Stimulated activated CD4-positive, alpha-beta T cell treated with anti-CD3 and anti-CD28 coated beads, Interleukin-1b, Interleukin-23, amount 100 ng/mL, for 4 hours (primary cell): Measurements from ENCODE around the gene BAHD1.
"Not testable (repeated sequence)": the region's sequence is repeated elsewhere in the genome, so short reads cannot be mapped to it uniquely, and the experiment has no call there.

Source experiments
- DNase-seq, 2 donors: peaks; one replicate each; pipeline ENCODE4 v3.0.0-alpha.2; 2020; ENCODE audit warnings: low read depth in 2 of 2

BAHD1 gene

GRCh38 chr15:40445421-40445922 is 4.7 kb downstream of the BAHD1 start:
- no peak for DNase-seq

- DNase-seq = no peak
These were observed 5.4 kb downstream of the BAHD1 start for GRCh38 chr15:40446144-40446543.

- DNase-seq = no peak
These were observed 7.6 kb downstream of the BAHD1 start for GRCh38 chr15:40448354-40448753.

GRCh38 chr15:40449275-40449674 is 8.5 kb downstream of the BAHD1 start:
- DNase-seq = no peak

GRCh38 chr15:40450047-40450446 is 9.3 kb downstream of the BAHD1 start:
- DNase-seq = no peak

- no peak for DNase-seq
These were observed 10.9 kb downstream of the BAHD1 start for GRCh38 chr15:40451527-40452158.

- no peak for DNase-seq
These were observed 11.7 kb downstream of the BAHD1 start for GRCh38 chr15:40452296-40453090.

GRCh38 chr15:40453941-40454340 is 13.2 kb downstream of the BAHD1 start:
- not testable (repeated sequence) for DNase-seq

- no peak for DNase-seq
These were observed 14.2 kb downstream of the BAHD1 start for GRCh38 chr15:40454904-40455391.

GRCh38 chr15:40456299-40456712 is 15.6 kb downstream of the BAHD1 start:
- DNase-seq = no peak

- DNase-seq = no peak
These were observed 16.0 kb downstream of the BAHD1 start for GRCh38 chr15:40456738-40457137.

GRCh38 chr15:40458495-40459371 is 18.0 kb downstream of the BAHD1 start:
- no peak for DNase-seq

- DNase-seq = no peak
These were observed 18.8 kb downstream of the BAHD1 start for GRCh38 chr15:40459391-40460015.

GRCh38 chr15:40460404-40460803 is 19.7 kb downstream of the BAHD1 start:
- DNase-seq = no peak

GRCh38 chr15:40461958-40462357 is 21.2 kb downstream of the BAHD1 start:
- no peak for DNase-seq

- no peak for DNase-seq
These were observed 22.5 kb downstream of the BAHD1 start for GRCh38 chr15:40463279-40463678.

- no peak for DNase-seq
These were observed 23.3 kb downstream of the BAHD1 start for GRCh38 chr15:40463886-40464545.

- DNase-seq = no peak
These were observed 23.9 kb downstream of the BAHD1 start for GRCh38 chr15:40464595-40465185.

- no peak for DNase-seq
These were observed 25.2 kb downstream of the BAHD1 start for GRCh38 chr15:40465939-40466338.

- no peak for DNase-seq
These were observed 25.9 kb downstream of the BAHD1 start for GRCh38 chr15:40466426-40467260.
